Fibroblast of lung (primary cell): ENCODE data around the gene TMEM14C. TPM values are rescaled to one million over a fixed set of nuclear protein-coding genes. Genes with fewer than 3 reads are reported as not detected.

ENCODE experiments used
- DNase-seq, 2 donors: peaks; one replicate each; pipeline versions ENCODE4 v3.0.0 to v3.0.0-alpha.2; 2010; ENCODE audit warnings: low read depth in 2 of 2
- H2AFZ ChIP-seq: 2 replicates; pipeline ENCODE4 v1.5.1; 2012; ENCODE audit warnings: low read length, control low read depth, inconsistent platforms
- H3K27ac ChIP-seq: 2 replicates; pipeline ENCODE4 v1.5.1; 2011; ENCODE audit warnings: low read length, control low read depth; ENCODE audit not compliant: insufficient read depth
- H3K27me3 ChIP-seq: 2 replicates; pipeline ENCODE4 v1.5.1; 2011; ENCODE audit warnings: mild to moderate bottlenecking, low read length; ENCODE audit not compliant: control insufficient read depth, insufficient read depth
- H3K36me3 ChIP-seq: 2 replicates; pipeline ENCODE4 v1.5.1; 2011; ENCODE audit warnings: low read length; ENCODE audit not compliant: control insufficient read depth, insufficient read depth
- H3K4me1 ChIP-seq: 2 replicates; pipeline ENCODE4 v1.5.1; 2011; ENCODE audit warnings: low read length; ENCODE audit not compliant: control insufficient read depth, insufficient read depth; ENCODE audit errors: extremely low read depth
- H3K4me2 ChIP-seq: 2 replicates; pipeline ENCODE4 v1.5.1; 2011; ENCODE audit warnings: low read length, control low read depth; ENCODE audit not compliant: insufficient read depth; ENCODE audit errors: extremely low read depth
- H3K4me3 ChIP-seq, 4 experiments: fragments of 200-600 bp in 1 of 4; sonication (generic) in 1 of 4; replicated peaks in 1 of 4; 2 replicates each; pipeline ENCODE4 v1.5.1; 2011 to 2016; ENCODE audit warnings: low read length in 4 of 4, low read depth in 3 of 4, mild to moderate bottlenecking in 3 of 4, control low read depth in 2 of 4, inconsistent platforms in 1 of 4, mixed read lengths in 1 of 4; ENCODE audit not compliant: insufficient read depth in 1 of 4; ENCODE audit errors: control extremely low read depth in 1 of 4
- H3K79me2 ChIP-seq: 2 replicates; pipeline ENCODE4 v1.5.1; 2012; ENCODE audit warnings: mild to moderate bottlenecking, low read length, inconsistent platforms; ENCODE audit not compliant: control insufficient read depth, insufficient read depth
- H3K9ac ChIP-seq: 2 replicates; pipeline ENCODE4 v1.5.1; 2011; ENCODE audit warnings: mild to moderate bottlenecking, low read length, control low read depth; ENCODE audit not compliant: insufficient read depth
- H3K9me3 ChIP-seq: 2 replicates; pipeline ENCODE4 v1.5.1; 2012; ENCODE audit warnings: low read depth, low read length; ENCODE audit not compliant: control insufficient read depth, insufficient read depth
- H4K20me1 ChIP-seq: 2 replicates; pipeline ENCODE4 v1.5.1; 2011; ENCODE audit warnings: low read length; ENCODE audit not compliant: control insufficient read depth, insufficient read depth; ENCODE audit errors: extremely low read depth
- EZH2 ChIP-seq: IDR thresholded peaks from 2 replicates; pipeline ENCODE4 v1.5.1; 2012; ENCODE audit warnings: low read length, control low read depth, mild to moderate bottlenecking; ENCODE audit errors: missing control alignments
- polyA plus RNA-seq, 2 donors: library from polyadenylated mRNA; depleted of rRNA in 1 of 2; stranded (reverse) in 1 of 2; unstranded in 1 of 2; fragments of >200 nt; gene quantifications; 2 replicates each; pipeline ENCODE4 v1.2.1, GENCODE V29; 2011 to 2012; ENCODE audit warnings: missing spikeins in 1 of 2
- total RNA-seq: library from RNA; depleted of rRNA; stranded (reverse); fragments of >200 nt; gene quantifications from 2 replicates; pipeline ENCODE4 v1.2.1, GENCODE V29; 2014

The TMEM14C gene
- total and polyA plus RNA-seq, 2 donors (not counting 1 experiment from before 2014, with no cell fraction given), result 123 to 246 TPM

GRCh38 chr6:10779076-10779475 lies 56.2 kb downstream of the TMEM14C start:
- TF ChIP-seq EZH2, result no peak
- H3K4me1 ChIP-seq, result no peaks in the 10 kb centered on the region
- H3K27me3 ChIP-seq, result no peaks in the 10 kb centered on the region
- H3K9me3 ChIP-seq, result no peaks in the 10 kb centered on the region
- DNase-seq, result no peak
- H3K9ac ChIP-seq, result no peak overlapping the region
- no peak overlapping the region for H3K27ac ChIP-seq
- no peak overlapping the region for H3K4me3 ChIP-seq
- H4K20me1 ChIP-seq, result no peaks in the 10 kb centered on the region
- H3K36me3 ChIP-seq, result no peaks in the 10 kb centered on the region
- no peak overlapping the region for H3K4me2 ChIP-seq
- H3K79me2 ChIP-seq, result no peaks in the 10 kb centered on the region
- H2AFZ ChIP-seq, result no peak overlapping the region

Other genes starting within 250 kb of the TMEM14C start
- 0.77 and 2.1 TPM in 2 replicates for gene GCNT2, start 201.7 kb upstream of the TMEM14C start, total RNA-seq
- gene GCNT2, start 201.7 kb upstream of the TMEM14C start, polyA plus RNA-seq, result 1.3 and 1.4 TPM in 2 replicates
- 0.26 and 0.33 TPM in 2 replicates for gene C6orf52, start 28.5 kb upstream of the TMEM14C start, total RNA-seq
- gene C6orf52, start 28.5 kb upstream of the TMEM14C start, polyA plus RNA-seq, result 0.26 and 1.1 TPM in 2 replicates
- 16.3 and 19.3 TPM in 2 replicates for gene PAK1IP1, start 28.1 kb upstream of the TMEM14C start, total RNA-seq
- 27.3 and 33.0 TPM in 2 replicates for gene PAK1IP1, start 28.1 kb upstream of the TMEM14C start, polyA plus RNA-seq
- 52.1 and 58.3 TPM in 2 replicates for gene TMEM14B, start 24.7 kb downstream of the TMEM14C start, total RNA-seq
- gene TMEM14B, start 24.7 kb downstream of the TMEM14C start, polyA plus RNA-seq, result 109 and 113 TPM in 2 replicates
- not detected in 2 replicates for gene MAK, start 115.5 kb downstream of the TMEM14C start, total RNA-seq
- gene MAK, start 115.5 kb downstream of the TMEM14C start, polyA plus RNA-seq, result 0.01 TPM in 1 of 2 replicates, not detected in the other
- not detected in 2 replicates for gene GCM2, start 159.0 kb downstream of the TMEM14C start, total RNA-seq
- gene GCM2, start 159.0 kb downstream of the TMEM14C start, polyA plus RNA-seq, result not detected in 2 replicates
- gene SYCP2L, start 164.0 kb downstream of the TMEM14C start, total RNA-seq, result under 0.01 and 0.26 TPM in 2 replicates
- gene SYCP2L, start 164.0 kb downstream of the TMEM14C start, polyA plus RNA-seq, result 0.02 TPM in 1 of 2 replicates, not detected in the other